ENCODE results near the gene FHAD1.

The FHAD1 gene

GRCh38 chr1:15218287-15219279 is 28.4 kb upstream of the FHAD1 start:
- no peak for DNase-seq (ENCODE audit: low read depth)
- H3K4me3 ChIP-seq (ENCODE audit: low read length), result no peak overlapping the region
- TF ChIP-seq, protein P1, sequence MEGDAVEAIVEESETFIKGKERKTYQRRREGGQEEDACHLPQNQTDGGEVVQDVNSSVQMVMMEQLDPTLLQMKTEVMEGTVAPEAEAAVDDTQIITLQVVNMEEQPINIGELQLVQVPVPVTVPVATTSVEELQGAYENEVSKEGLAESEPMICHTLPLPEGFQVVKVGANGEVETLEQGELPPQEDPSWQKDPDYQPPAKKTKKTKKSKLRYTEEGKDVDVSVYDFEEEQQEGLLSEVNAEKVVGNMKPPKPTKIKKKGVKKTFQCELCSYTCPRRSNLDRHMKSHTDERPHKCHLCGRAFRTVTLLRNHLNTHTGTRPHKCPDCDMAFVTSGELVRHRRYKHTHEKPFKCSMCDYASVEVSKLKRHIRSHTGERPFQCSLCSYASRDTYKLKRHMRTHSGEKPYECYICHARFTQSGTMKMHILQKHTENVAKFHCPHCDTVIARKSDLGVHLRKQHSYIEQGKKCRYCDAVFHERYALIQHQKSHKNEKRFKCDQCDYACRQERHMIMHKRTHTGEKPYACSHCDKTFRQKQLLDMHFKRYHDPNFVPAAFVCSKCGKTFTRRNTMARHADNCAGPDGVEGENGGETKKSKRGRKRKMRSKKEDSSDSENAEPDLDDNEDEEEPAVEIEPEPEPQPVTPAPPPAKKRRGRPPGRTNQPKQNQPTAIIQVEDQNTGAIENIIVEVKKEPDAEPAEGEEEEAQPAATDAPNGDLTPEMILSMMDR (IDR thresholded peaks at IDR 0.05; ENCODE audit: insufficient read depth, low read depth, low read length, missing control alignments), result no peak

GRCh38 chr1:15219280-15220023 is 27.6 kb upstream of the FHAD1 start:
- TF ChIP-seq, protein P1 (IDR thresholded peaks at IDR 0.05; ENCODE audit: insufficient read depth, low read depth, low read length, missing control alignments), result no peak
- no peak for DNase-seq (ENCODE audit: low read depth)

GRCh38 chr1:15220024-15220392 is 27.0 kb upstream of the FHAD1 start:
- TF ChIP-seq, protein P1 (IDR thresholded peaks at IDR 0.05; ENCODE audit: insufficient read depth, low read depth, low read length, missing control alignments), result no peak
- H3K4me3 ChIP-seq (ENCODE audit: low read length), result no peak overlapping the region
- no peak for DNase-seq (ENCODE audit: low read depth)

More at GRCh38 chr1:15219280-15220023, 27.6 kb upstream of the FHAD1 start:
- H3K4me3 ChIP-seq (ENCODE audit: low read length), result no peak overlapping the region

DNA sequence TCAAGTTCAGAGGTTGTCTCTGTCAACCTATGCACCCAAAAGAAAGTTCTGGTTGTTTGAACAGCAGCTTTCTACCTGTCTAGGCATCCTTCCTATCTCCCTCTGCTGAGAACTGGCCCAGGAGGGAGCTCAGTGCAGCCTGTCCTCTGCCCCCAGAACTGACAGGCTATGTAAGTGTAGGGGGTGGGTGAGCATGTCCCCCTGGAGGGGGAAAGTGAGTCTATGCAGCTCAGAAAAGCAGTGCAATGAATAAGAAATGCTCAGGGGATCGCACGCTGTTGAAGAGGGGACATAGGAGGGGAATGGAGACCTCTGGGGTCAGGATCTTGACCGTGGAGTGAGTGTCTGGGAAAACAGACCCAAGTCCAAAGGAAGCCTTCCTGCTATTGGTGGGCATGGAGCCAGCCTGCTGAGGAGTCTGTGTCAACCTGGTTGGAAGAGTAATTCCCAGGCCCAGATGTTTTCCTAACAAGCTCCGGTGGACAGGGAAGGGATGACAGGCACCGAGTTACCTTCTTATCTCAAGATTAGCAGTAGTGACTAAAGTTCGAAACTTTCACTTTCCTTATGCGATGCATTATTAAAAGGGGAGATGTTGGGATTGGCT is 26.1 kb upstream of the FHAD1 start:
- no peak overlapping the region for H3K4me3 ChIP-seq (ENCODE audit: low read length)
- TF ChIP-seq, protein P1 (IDR thresholded peaks at IDR 0.05; ENCODE audit: insufficient read depth, low read depth, low read length, missing control alignments), result no peak
- DNase-seq (ENCODE audit: low read depth), result no peak

DNA sequence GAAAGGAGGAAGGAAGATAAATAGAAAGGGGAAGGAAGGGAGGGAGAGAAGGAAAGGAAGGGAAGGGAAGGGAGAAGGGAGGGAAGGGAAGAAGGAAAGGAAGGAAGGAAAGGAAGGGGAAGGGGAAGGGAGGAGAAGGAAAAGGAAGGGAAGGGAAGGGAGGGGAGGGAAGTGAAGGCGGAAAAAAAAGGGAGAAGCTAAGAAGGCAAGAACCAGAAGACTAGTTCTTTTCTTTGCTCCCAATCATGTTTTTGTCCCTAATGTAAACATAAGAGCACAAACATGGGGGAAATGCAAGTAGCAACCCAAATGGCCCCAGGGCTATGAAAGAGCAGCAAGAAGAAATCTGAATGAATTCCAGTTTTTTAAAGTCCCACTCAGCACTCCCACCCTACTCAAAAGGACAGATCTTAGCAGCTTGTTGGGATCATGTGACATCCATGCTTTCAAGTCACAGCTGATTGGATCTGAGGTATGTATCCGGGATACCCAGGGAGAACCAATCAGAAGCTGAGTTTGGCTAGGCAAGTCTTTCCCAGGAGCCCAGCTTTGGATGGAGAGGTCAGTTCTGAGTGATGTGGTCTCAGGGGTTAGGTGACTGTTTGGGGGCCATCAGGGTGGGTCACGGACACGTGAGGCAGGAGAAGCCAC is 24.2 kb upstream of the FHAD1 start:
- no peak for DNase-seq (ENCODE audit: low read depth)
- TF ChIP-seq, protein P1 (IDR thresholded peaks at IDR 0.05; ENCODE audit: insufficient read depth, low read depth, low read length, missing control alignments), result no peak
- H3K4me3 ChIP-seq (ENCODE audit: low read length), result no peak overlapping the region

DNA sequence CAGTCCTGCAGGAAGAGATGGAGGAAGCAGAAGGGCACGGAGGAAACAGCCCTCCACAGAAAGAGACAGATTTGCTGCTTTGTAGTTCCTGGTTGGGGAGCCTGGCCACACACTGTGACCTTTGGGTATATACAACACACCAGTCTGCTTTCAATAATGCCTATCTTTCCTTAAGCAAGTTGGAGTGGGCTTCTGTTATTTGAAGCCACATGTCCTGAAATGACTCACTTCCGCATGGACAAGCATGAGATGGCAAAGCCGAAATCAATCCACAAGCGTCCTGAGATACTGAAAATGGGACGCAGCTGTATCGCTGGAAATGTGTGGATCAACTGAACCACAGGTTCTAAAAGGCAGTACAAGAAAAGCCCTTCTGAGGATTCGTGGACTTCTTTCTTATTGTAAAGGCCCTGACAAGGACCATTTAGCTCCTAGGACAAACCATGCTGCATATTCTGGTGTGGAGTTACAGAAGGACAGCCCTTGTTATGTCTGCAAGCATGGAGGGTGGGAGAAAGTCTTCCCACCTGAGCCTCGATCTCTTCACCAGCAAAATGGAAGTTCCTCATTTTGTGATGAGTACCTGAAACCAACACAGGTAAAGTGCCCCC is 22.7 kb upstream of the FHAD1 start:
- DNase-seq (ENCODE audit: low read depth), result no peak
- TF ChIP-seq, protein P1 (IDR thresholded peaks at IDR 0.05; ENCODE audit: insufficient read depth, low read depth, low read length, missing control alignments), result no peak
- no peak overlapping the region for H3K4me3 ChIP-seq (ENCODE audit: low read length)
